Endothelial cell of umbilical vein (primary cell): ENCODE measurements around the gene EOLA1. TPM values are rescaled to one million over a fixed set of nuclear protein-coding genes. Genes with fewer than 3 reads are reported as not detected.
"Not testable (repeated sequence)": the region's sequence is repeated elsewhere in the genome, so short reads cannot be mapped to it uniquely, and the experiment has no call there.

Source experiments
- BruUV-seq: library from RNA; stranded (reverse); fragments of 400-500 nt; replicated peaks from 2 replicates; lab custom pipeline; 2021; lab: Mats Ljungman, UMichigan
- CTCF ChIA-PET: fragments of 300-600, 350-600 bp; sonication (Branson Sonifier 250); formaldehyde crosslinking; loops from one replicate; lab custom pipeline; 2021; ENCODE audit warnings: antibody characterized with exemption, inconsistent platforms; lab: Charles Lee
- POLR2A ChIA-PET: fragments of 300-600, 350-600 bp; sonication (Branson Sonifier 250); formaldehyde crosslinking; loops from one replicate; lab custom pipeline; 2021; ENCODE audit warnings: antibody characterized with exemption, inconsistent platforms; lab: Charles Lee
- DNase-seq: peaks from one replicate; pipeline ENCODE4 v3.0.0-alpha.2; 2011; ENCODE audit warnings: low read depth, low spot score
- FAIRE-seq: peaks from 2 replicates; lab custom pipeline; 2011; peaks lifted over from hg19 to GRCh38; lab: Jason Lieb, UNC
- H2AFZ ChIP-seq: 2 replicates; pipeline ENCODE4 v1.6.0; 2012; ENCODE audit warnings: low read depth, low read length, control low read depth, inconsistent platforms
- H3K27ac ChIP-seq: 2 replicates; pipeline ENCODE4 v1.5.1; 2011; ENCODE audit warnings: low read depth, mild to moderate bottlenecking, control low read depth, low read length, moderate library complexity; ENCODE audit not compliant: insufficient read depth
- H3K27me3 ChIP-seq, 2 experiments: 2 replicates each; pipeline versions ENCODE4 v1.6.0 to v1.6.1; 2011; ENCODE audit warnings: low read length in 2 of 2, mixed read lengths in 1 of 2; ENCODE audit not compliant: control insufficient read depth in 2 of 2, insufficient read depth in 2 of 2
- H3K36me3 ChIP-seq, 2 experiments: 2 replicates in 1 of 2; 3 replicates in 1 of 2; pipeline ENCODE4 v1.5.1; 2011; ENCODE audit warnings: low read length in 2 of 2, mild to moderate bottlenecking in 1 of 2, moderate library complexity in 1 of 2; ENCODE audit not compliant: control insufficient read depth in 2 of 2, insufficient read depth in 2 of 2; ENCODE audit errors: extremely low read depth in 1 of 2
- H3K4me1 ChIP-seq: 3 replicates; pipeline ENCODE4 v1.5.1; 2011; ENCODE audit warnings: mild to moderate bottlenecking, low read length; ENCODE audit not compliant: control insufficient read depth, insufficient read depth; ENCODE audit errors: extremely low read depth
- H3K4me2 ChIP-seq: 2 replicates; pipeline ENCODE4 v1.6.1; 2011; ENCODE audit warnings: low read length, control low read depth, mixed read lengths; ENCODE audit not compliant: insufficient read depth
- H3K4me3 ChIP-seq, 3 experiments: fragments of 200-600 bp in 1 of 3; sonication (generic), shearing (Covaris generic) in 1 of 3; replicated peaks in 1 of 3; 2 replicates each; pipeline ENCODE4 v1.5.1; 2011 to 2016; ENCODE audit warnings: control low read depth in 3 of 3, low read length in 3 of 3, mild to moderate bottlenecking in 2 of 3, inconsistent platforms in 1 of 3, low read depth in 1 of 3, moderate library complexity in 1 of 3; ENCODE audit not compliant: insufficient read depth in 1 of 3
- H3K79me2 ChIP-seq: 2 replicates; pipeline ENCODE4 v1.6.0; 2012; ENCODE audit warnings: low read length, inconsistent platforms; ENCODE audit not compliant: control insufficient read depth, insufficient read depth
- H3K9ac ChIP-seq: replicated peaks from 2 replicates; pipeline ENCODE3; 2011; ENCODE audit warnings: low read length, control low read depth; ENCODE audit not compliant: insufficient read depth; ENCODE audit errors: extremely low read depth
- H3K9me1 ChIP-seq: replicated peaks from 3 replicates; pipeline ENCODE4 v1.6.0; 2011; ENCODE audit warnings: mild to moderate bottlenecking, low read length; ENCODE audit not compliant: control insufficient read depth, insufficient read depth; ENCODE audit errors: extremely low read depth
- H3K9me3 ChIP-seq: replicated peaks from 2 replicates; pipeline ENCODE4 v1.5.1; 2012; ENCODE audit warnings: low read length, inconsistent platforms; ENCODE audit not compliant: control insufficient read depth, insufficient read depth
- H4K20me1 ChIP-seq: replicated peaks from 2 replicates; pipeline ENCODE3; 2011; ENCODE audit warnings: mild to moderate bottlenecking, low read length; ENCODE audit not compliant: control insufficient read depth, insufficient read depth; ENCODE audit errors: extremely low read depth
- GATA2 ChIP-seq: IDR thresholded peaks from 2 replicates; pipeline ENCODE4 v1.7.0; 2011; ENCODE audit warnings: low read depth, mild to moderate bottlenecking, moderate library complexity, mixed read lengths, low read length; ENCODE audit not compliant: insufficient read length, insufficient read depth
- JUN ChIP-seq: IDR thresholded peaks from 2 replicates; pipeline ENCODE4 v1.6.1; 2011; ENCODE audit warnings: borderline replicate concordance, low read depth; ENCODE audit not compliant: insufficient read length, insufficient read depth
- MYC ChIP-seq: IDR thresholded peaks from one replicate; pipeline ENCODE4 v1.6.1; 2011; ENCODE audit warnings: mild to moderate bottlenecking, low read depth, low read length
- dilution Hi-C: fragments of 300-500 bp; cut with MboI; formaldehyde crosslinking; loops from one replicate; pipeline ENCODE4 v1.15.0; 2019; ENCODE audit warnings: low sequenced_read_pairs; ENCODE audit not compliant: extremely low pct_ligation_motif_present
- intact Hi-C: fragments of 100-400 bp; cut with micrococcal nuclease; formaldehyde crosslinking; loops from one replicate; pipeline ENCODE4 v1.10.0; 2022
- polyA plus RNA-seq, 4 experiments: library from polyadenylated mRNA; depleted of rRNA in 3 of 4; stranded (reverse) in 3 of 4; unstranded in 1 of 4; fragments of >200 nt; gene quantifications; 2 replicates each; pipeline versions ENCODE4 v1.2.1 to v1.2.3, GENCODE V29; 2011 to 2012; ENCODE audit warnings: missing spikeins in 1 of 4
- total RNA-seq: library from RNA; stranded (reverse); gene quantifications from 2 replicates; pipeline ENCODE4 v1.2.3, GENCODE V29; 2021
- TF ChIP-seq, protein P1 (sequence below), 2 donors: IDR thresholded peaks; 1 replicate in 1 of 2; 2 replicates in 1 of 2; pipeline ENCODE4 v1.5.1; 2011; ENCODE audit warnings: low read length in 2 of 2, mild to moderate bottlenecking in 2 of 2, moderate library complexity in 2 of 2, control low read depth in 1 of 2, inconsistent platforms in 1 of 2, low read depth in 1 of 2; ENCODE audit not compliant: insufficient read depth in 1 of 2; ENCODE audit errors: extremely low read depth in 1 of 2

Gene EOLA1
- total and polyA plus RNA-seq, 2 donors (not counting 3 experiments of a cell fraction or from before 2014, with no cell fraction given): 12.5 to 24.6 TPM

DNA sequence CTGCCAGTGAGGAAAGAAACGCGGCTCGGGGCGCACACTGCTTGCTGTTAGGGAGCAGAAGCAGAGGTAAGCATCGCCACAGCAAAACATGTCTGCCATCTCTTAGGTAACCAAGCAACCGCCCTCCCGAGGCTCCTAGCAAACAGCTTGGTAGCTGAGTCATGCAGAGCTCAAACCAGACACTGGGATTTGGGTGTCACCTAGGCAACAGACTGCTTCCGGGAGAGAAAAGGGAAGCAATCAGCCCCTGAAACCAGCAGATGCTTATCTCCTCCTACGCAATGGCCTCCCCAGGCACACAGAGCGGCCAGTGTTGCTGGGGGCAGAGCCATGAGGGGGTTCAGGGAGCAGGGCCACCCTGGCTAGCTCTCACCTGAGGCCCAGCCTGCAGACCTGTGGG, 37.4 kb upstream of the EOLA1 start:
- Histone ChIP-seq H3K4me1 (peaks cover 17% of the 10 kb centered on the region), H3K27ac (peak overlapping the region; percentile 44)
- H3K4me2 ChIP-seq, H3K9ac ChIP-seq, H3K27me3 ChIP-seq, H3K36me3 ChIP-seq, H3K4me3 ChIP-seq, BruUV-seq, H2AFZ ChIP-seq, H3K9me1 ChIP-seq, POLR2A ChIA-PET, H3K9me3 ChIP-seq, dilution Hi-C loops, H4K20me1 ChIP-seq, H3K79me2 ChIP-seq: not testable (repeated sequence)
- peak; percentile 31 for DNase-seq
- intact Hi-C loops: loop anchor here (10.0 kb wide), 1 partner anchor 431 kb away; the partner anchor contains the start of gene EOLA2
- CTCF ChIA-PET: interaction anchor here (0.6 kb wide), 1 partner anchor 32 kb away, joined by 3 read pairs; no protein-coding TSS in a partner anchor
- peak; percentile 100 for FAIRE-seq
- peak; percentile 59 for TF ChIP-seq GATA2

DNA sequence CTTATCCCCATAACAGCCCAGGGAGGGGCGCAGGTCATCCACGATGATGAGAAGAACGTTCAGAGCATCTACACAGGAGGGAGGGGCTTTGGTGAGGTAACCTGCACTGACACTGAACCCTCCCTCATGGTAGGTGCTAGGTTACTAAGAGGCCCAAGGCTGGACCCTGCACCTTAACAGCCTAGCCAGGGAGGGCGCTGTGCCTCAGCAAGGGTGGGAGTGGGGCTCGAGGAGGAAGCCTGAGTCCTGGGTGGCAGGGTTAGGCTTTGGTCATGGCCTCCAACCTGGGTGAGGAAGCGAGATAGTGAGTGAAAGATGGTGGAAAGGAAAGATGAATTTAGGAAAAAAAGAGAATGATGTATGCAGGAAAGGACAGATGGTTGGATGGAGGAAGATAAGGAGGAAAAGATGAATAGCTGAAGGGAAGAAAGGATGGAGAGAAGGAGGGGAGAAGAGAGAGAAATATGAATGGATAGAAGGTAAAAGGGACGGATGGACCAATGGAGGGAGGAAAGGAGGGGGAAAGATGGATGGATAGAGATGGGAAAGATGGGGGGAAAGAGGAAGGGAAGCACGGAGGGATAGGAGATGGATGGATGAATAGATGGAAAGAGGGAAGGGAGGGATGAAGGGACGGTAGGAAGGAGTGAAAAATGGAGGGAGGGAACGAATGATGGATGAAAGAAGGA, 36.4 kb upstream of the EOLA1 start:
- Histone ChIP-seq H3K9ac (peak overlapping the region; percentile 66), H3K36me3 (peaks cover 0 to 5% of the 10 kb centered on the region in 2 experiments), H3K4me1 (peaks cover 17% of the 10 kb centered on the region), H3K79me2 (peaks cover 6% of the 10 kb centered on the region), H2AFZ (no peak overlapping the region), H3K9me1 (no peaks in the 10 kb centered on the region), H3K4me2 (peak overlapping the region; percentile 61), H3K27ac (peak overlapping the region; percentile 44), H3K27me3 (peaks cover 0 to 2% of the 10 kb centered on the region in 2 experiments), H4K20me1 (no peaks in the 10 kb centered on the region), H3K4me3 (peak overlapping the region in 2 of 3 experiments; percentile 41 to 63), H3K9me3 (no peaks in the 10 kb centered on the region)
- intact Hi-C loops: loop anchor here (2.0 to 10.0 kb wide), 4 partner anchors 14 to 430 kb away; partner anchors contain the start of gene EOLA2
- dilution Hi-C loops: no loop called here
- BruUV-seq: TSS peak; percentile 29
- CTCF ChIA-PET: interaction anchor here (0.6 to 1.6 kb wide), 4 partner anchors 23 to 37 kb away, joined by 3 to 5 read pairs (median 4); no protein-coding TSS in a partner anchor
- FAIRE-seq (peak; percentile 78), DNase-seq (no peak)
- no peak for TF ChIP-seq JUN
- no peak for TF ChIP-seq MYC
- TF ChIP-seq, protein P1, sequence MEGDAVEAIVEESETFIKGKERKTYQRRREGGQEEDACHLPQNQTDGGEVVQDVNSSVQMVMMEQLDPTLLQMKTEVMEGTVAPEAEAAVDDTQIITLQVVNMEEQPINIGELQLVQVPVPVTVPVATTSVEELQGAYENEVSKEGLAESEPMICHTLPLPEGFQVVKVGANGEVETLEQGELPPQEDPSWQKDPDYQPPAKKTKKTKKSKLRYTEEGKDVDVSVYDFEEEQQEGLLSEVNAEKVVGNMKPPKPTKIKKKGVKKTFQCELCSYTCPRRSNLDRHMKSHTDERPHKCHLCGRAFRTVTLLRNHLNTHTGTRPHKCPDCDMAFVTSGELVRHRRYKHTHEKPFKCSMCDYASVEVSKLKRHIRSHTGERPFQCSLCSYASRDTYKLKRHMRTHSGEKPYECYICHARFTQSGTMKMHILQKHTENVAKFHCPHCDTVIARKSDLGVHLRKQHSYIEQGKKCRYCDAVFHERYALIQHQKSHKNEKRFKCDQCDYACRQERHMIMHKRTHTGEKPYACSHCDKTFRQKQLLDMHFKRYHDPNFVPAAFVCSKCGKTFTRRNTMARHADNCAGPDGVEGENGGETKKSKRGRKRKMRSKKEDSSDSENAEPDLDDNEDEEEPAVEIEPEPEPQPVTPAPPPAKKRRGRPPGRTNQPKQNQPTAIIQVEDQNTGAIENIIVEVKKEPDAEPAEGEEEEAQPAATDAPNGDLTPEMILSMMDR (IDR thresholded peaks at IDR 0.05; ENCODE audit: extremely low read depth in 1 of 2, insufficient read depth in 1 of 2, low read depth in 1 of 2, low read length in 2 of 2): peak; percentile 4 to 33
- POLR2A ChIA-PET: interaction anchor here (2.2 kb wide), 1 partner anchor 36 kb away, joined by 15 read pairs; the partner anchor contains the start of gene EOLA1
